ENCODE data around the gene EVX2.
A peak's percentile ranks its signal among the peaks of the same experiment; 100 is the strongest.

EVX2 gene

GRCh38 chr2:176120364-176121189 is 36.8 kb upstream of the EVX2 start:
- Histone ChIP-seq H3K79me2 (ENCODE audit: insufficient read depth, low read length) (no peaks in the 10 kb centered on the region), H3K27me3 (ENCODE audit: insufficient read depth, low read length) (no peaks in the 10 kb centered on the region)

GRCh38 chr2:176118601-176119339 is 35.0 kb upstream of the EVX2 start:
- TF ChIP-seq CTCF (IDR thresholded peaks at IDR 0.05; ENCODE audit: low read length), result peak; percentile 72
- TF ChIP-seq EZH2 (IDR thresholded peaks at IDR 0.05; ENCODE audit: borderline replicate concordance, low read length), result no peak
- H3K4me1 ChIP-seq (ENCODE audit: insufficient read depth, low read length, severe bottlenecking), result no peaks in the 10 kb centered on the region
- H3K27me3 ChIP-seq (ENCODE audit: insufficient read depth, low read length), result no peaks in the 10 kb centered on the region
- no peak overlapping the region for H3K9ac ChIP-seq (ENCODE audit: low read length)
- no peaks in the 10 kb centered on the region for H3K79me2 ChIP-seq (ENCODE audit: insufficient read depth, low read length)
- no peak overlapping the region for H2AFZ ChIP-seq (ENCODE audit: low read length)
- H4K20me1 ChIP-seq (ENCODE audit: insufficient read depth, low read length), result no peaks in the 10 kb centered on the region
- H3K9me2 ChIP-seq (ENCODE audit: low read depth, low read length), result no peaks in the 10 kb centered on the region
- H3K36me3 ChIP-seq (ENCODE audit: insufficient read depth, low read length), result no peaks in the 10 kb centered on the region
- H3K4me3 ChIP-seq (ENCODE audit: low read depth, low read length, poor library complexity, severe bottlenecking), result no peak overlapping the region
- no peak overlapping the region for H3K4me2 ChIP-seq (ENCODE audit: low read length)
- no peaks in the 10 kb centered on the region for H3K9me3 ChIP-seq (ENCODE audit: low read length)
- no peaks in the 10 kb centered on the region for H3F3A ChIP-seq (ENCODE audit: insufficient read depth, low read length)
- H3K27ac ChIP-seq (ENCODE audit: low read depth, low read length, poor library complexity, severe bottlenecking), result no peak overlapping the region

More at GRCh38 chr2:176120364-176121189, 36.8 kb upstream of the EVX2 start:
- Histone ChIP-seq H3K4me3 (ENCODE audit: low read depth, low read length, poor library complexity, severe bottlenecking) (no peak overlapping the region), H4K20me1 (ENCODE audit: insufficient read depth, low read length) (no peaks in the 10 kb centered on the region), H3K9me3 (ENCODE audit: low read length) (no peaks in the 10 kb centered on the region), H3K36me3 (ENCODE audit: insufficient read depth, low read length) (no peaks in the 10 kb centered on the region), H3F3A (ENCODE audit: insufficient read depth, low read length) (no peaks in the 10 kb centered on the region), H3K27ac (ENCODE audit: low read depth, low read length, poor library complexity, severe bottlenecking) (no peak overlapping the region), H3K9ac (ENCODE audit: low read length) (no peak overlapping the region), H3K9me2 (ENCODE audit: low read depth, low read length) (no peaks in the 10 kb centered on the region), H2AFZ (ENCODE audit: low read length) (no peak overlapping the region), H3K4me2 (ENCODE audit: low read length) (no peak overlapping the region), H3K4me1 (ENCODE audit: insufficient read depth, low read length, severe bottlenecking) (no peaks in the 10 kb centered on the region)
- no peak for TF ChIP-seq CTCF (IDR thresholded peaks at IDR 0.05; ENCODE audit: low read length)
- no peak for TF ChIP-seq EZH2 (IDR thresholded peaks at IDR 0.05; ENCODE audit: borderline replicate concordance, low read length)

DNA sequence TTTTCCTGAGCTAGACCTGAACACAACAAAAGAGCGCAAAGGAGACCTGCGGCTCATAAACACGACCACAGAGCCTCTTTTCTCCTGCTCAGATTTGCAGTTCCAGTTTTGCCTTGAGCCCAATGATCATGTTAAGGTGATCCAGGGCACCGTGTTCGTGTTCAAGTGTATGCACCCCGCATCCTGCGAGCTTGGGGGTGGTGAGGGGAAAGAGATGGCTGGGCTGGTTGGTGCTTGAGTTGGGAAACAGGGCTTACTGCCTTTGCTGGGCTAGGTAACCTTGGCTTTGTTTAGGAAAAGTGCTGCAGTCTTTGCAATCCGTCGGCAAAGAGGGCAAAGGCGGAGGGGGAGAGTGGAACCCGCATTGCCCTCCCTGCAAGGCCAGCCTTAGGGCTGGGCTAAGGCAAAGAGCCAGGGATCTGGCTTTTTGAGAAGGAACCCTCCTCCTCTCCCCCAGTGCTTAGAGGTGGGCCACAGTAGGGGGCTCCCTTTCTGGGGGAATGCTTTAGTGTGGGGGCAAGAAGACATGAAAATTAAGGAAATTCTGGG is 34.1 kb upstream of the EVX2 start:
- Histone ChIP-seq H3F3A (ENCODE audit: insufficient read depth, low read length) (no peaks in the 10 kb centered on the region), H3K27ac (ENCODE audit: low read depth, low read length, poor library complexity, severe bottlenecking) (no peak overlapping the region), H4K20me1 (ENCODE audit: insufficient read depth, low read length) (no peaks in the 10 kb centered on the region), H3K4me1 (ENCODE audit: insufficient read depth, low read length, severe bottlenecking) (no peaks in the 10 kb centered on the region), H3K4me2 (ENCODE audit: low read length) (no peak overlapping the region), H3K27me3 (ENCODE audit: insufficient read depth, low read length) (no peaks in the 10 kb centered on the region), H3K9me3 (ENCODE audit: low read length) (no peaks in the 10 kb centered on the region), H3K36me3 (ENCODE audit: insufficient read depth, low read length) (no peaks in the 10 kb centered on the region), H3K79me2 (ENCODE audit: insufficient read depth, low read length) (no peaks in the 10 kb centered on the region), H3K4me3 (ENCODE audit: low read depth, low read length, poor library complexity, severe bottlenecking) (no peak overlapping the region), H2AFZ (ENCODE audit: low read length) (no peak overlapping the region), H3K9me2 (ENCODE audit: low read depth, low read length) (no peaks in the 10 kb centered on the region), H3K9ac (ENCODE audit: low read length) (no peak overlapping the region)
- TF ChIP-seq CTCF (IDR thresholded peaks at IDR 0.05; ENCODE audit: low read length) (no peak), EZH2 (IDR thresholded peaks at IDR 0.05; ENCODE audit: borderline replicate concordance, low read length) (no peak)

Data from OCI-LY1 (cell line).